ENCODE measurements around the gene C4orf36.

C4orf36 gene

GRCh38 chr4:86910820-86911684 is 18.8 kb upstream of the C4orf36 start:
- no peak overlapping the region for H3K4me3 ChIP-seq (ENCODE audit: control insufficient read depth in 1 of 7, extremely low read depth in 1 of 7, insufficient read depth in 4 of 7, low read depth in 2 of 7, low read length in 6 of 7)
- ChIA-PET CTCF (interaction anchor here (0.9 to 6.5 kb wide), 4 partner anchors 10 to 413 kb away, joined by 3 to 51 read pairs (median 13); no protein-coding TSS in a partner anchor), POLR2A (interaction anchor here (0.8 kb wide), 1 partner anchor 20 kb away, joined by 6 read pairs; no protein-coding TSS in a partner anchor)
- no peak overlapping the region for H3K27ac ChIP-seq (ENCODE audit: insufficient read depth in 1 of 2, low read depth in 1 of 2, low read length in 2 of 2, poor library complexity in 1 of 2, severe bottlenecking in 2 of 2)
- 33% methylated on average over 1 of the region's 7 CpGs for WGBS (ENCODE audit: insufficient coverage)
- H3K27me3 ChIP-seq (replicated peaks in 2 of 5; ENCODE audit: control insufficient read depth in 4 of 5, insufficient read depth in 5 of 5, low read length in 4 of 5): no peaks in the 10 kb centered on the region
- H3K4me1 ChIP-seq (ENCODE audit: control extremely low read depth in 1 of 4, control insufficient read depth in 4 of 4, insufficient read depth in 4 of 4, low read length in 3 of 4): peaks cover 3 to 44% (median 33%) of the 10 kb centered on the region in 4 experiments
- no peaks in the 10 kb centered on the region for H3K9me3 ChIP-seq (ENCODE audit: control extremely low read depth in 1 of 5, control insufficient read depth in 4 of 5, insufficient read depth in 2 of 5, low read depth in 1 of 5, low read length in 4 of 5)
- no peaks in the 10 kb centered on the region for H3K36me3 ChIP-seq (ENCODE audit: control insufficient read depth in 4 of 4, insufficient read depth in 4 of 4, low read length in 3 of 4)
- DNase-seq: peak in 2 of 3 donors; percentile 61 to 68

GRCh38 chr4:86910369-86910768 is 18.1 kb upstream of the C4orf36 start:
- no peak overlapping the region for H3K27ac ChIP-seq (ENCODE audit: insufficient read depth in 1 of 2, low read depth in 1 of 2, low read length in 2 of 2, poor library complexity in 1 of 2, severe bottlenecking in 2 of 2)
- no peaks in the 10 kb centered on the region for H3K36me3 ChIP-seq (ENCODE audit: control insufficient read depth in 4 of 4, insufficient read depth in 4 of 4, low read length in 3 of 4)
- no peaks in the 10 kb centered on the region for H3K27me3 ChIP-seq (replicated peaks in 2 of 5; ENCODE audit: control insufficient read depth in 4 of 5, insufficient read depth in 5 of 5, low read length in 4 of 5)
- ChIA-PET POLR2A (interaction anchor here (0.8 kb wide), 1 partner anchor 19 kb away, joined by 6 read pairs; no protein-coding TSS in a partner anchor), CTCF (interaction anchor here (3.1 to 6.5 kb wide), 3 partner anchors 10 to 182 kb away, joined by 11 to 51 read pairs (median 15); no protein-coding TSS in a partner anchor)
- H3K4me1 ChIP-seq (ENCODE audit: control extremely low read depth in 1 of 4, control insufficient read depth in 4 of 4, insufficient read depth in 4 of 4, low read length in 3 of 4): peaks cover 3 to 44% (median 33%) of the 10 kb centered on the region in 4 experiments
- peak overlapping the region in 2 of 7 experiments; percentile 63 to 72 for H3K4me3 ChIP-seq (ENCODE audit: control insufficient read depth in 1 of 7, extremely low read depth in 1 of 7, insufficient read depth in 4 of 7, low read depth in 2 of 7, low read length in 6 of 7)
- DNase-seq: no peak
- WGBS (ENCODE audit: insufficient coverage): 29% methylated on average over 3 of the region's 5 CpGs
- no peaks in the 10 kb centered on the region for H3K9me3 ChIP-seq (ENCODE audit: control extremely low read depth in 1 of 5, control insufficient read depth in 4 of 5, insufficient read depth in 2 of 5, low read depth in 1 of 5, low read length in 4 of 5)

- 100% methylated on average over 1 of the region's 8 CpGs for WGBS (ENCODE audit: insufficient coverage)
- CTCF ChIA-PET: interaction anchor here (0.8 to 6.5 kb wide), 5 partner anchors 9 to 183 kb away, joined by 3 to 51 read pairs (median 11); no protein-coding TSS in a partner anchor
- no peaks in the 10 kb centered on the region for H3K9me3 ChIP-seq (ENCODE audit: control extremely low read depth in 1 of 5, control insufficient read depth in 4 of 5, insufficient read depth in 2 of 5, low read depth in 1 of 5, low read length in 4 of 5)
- DNase-seq: peak; percentile 59 to 74 (median 67)
- H3K4me3 ChIP-seq (ENCODE audit: control insufficient read depth in 1 of 7, extremely low read depth in 1 of 7, insufficient read depth in 4 of 7, low read depth in 2 of 7, low read length in 6 of 7): peak overlapping the region in 4 of 7 experiments; percentile 4 to 72 (median 42)
- POLR2A ChIA-PET: interaction anchor here (0.6 kb wide), 1 partner anchor 552 kb away, joined by 3 read pairs; no protein-coding TSS in a partner anchor
- no peaks in the 10 kb centered on the region for H3K27me3 ChIP-seq (replicated peaks in 2 of 5; ENCODE audit: control insufficient read depth in 4 of 5, insufficient read depth in 5 of 5, low read length in 4 of 5)
- no peaks in the 10 kb centered on the region for H3K36me3 ChIP-seq (ENCODE audit: control insufficient read depth in 4 of 4, insufficient read depth in 4 of 4, low read length in 3 of 4)
- no peak overlapping the region for H3K27ac ChIP-seq (ENCODE audit: insufficient read depth in 1 of 2, low read depth in 1 of 2, low read length in 2 of 2, poor library complexity in 1 of 2, severe bottlenecking in 2 of 2)
- H3K4me1 ChIP-seq (ENCODE audit: control extremely low read depth in 1 of 4, control insufficient read depth in 4 of 4, insufficient read depth in 4 of 4, low read length in 3 of 4): peaks cover 3 to 44% (median 33%) of the 10 kb centered on the region in 4 experiments
Observed at GRCh38 chr4:86909546-86910295, 17.5 kb upstream of the C4orf36 start.

GRCh38 chr4:86908251-86908657 is 16.0 kb upstream of the C4orf36 start:
- H3K4me1 ChIP-seq (ENCODE audit: control extremely low read depth in 1 of 4, control insufficient read depth in 4 of 4, insufficient read depth in 4 of 4, low read length in 3 of 4): peaks cover 3 to 48% (median 33%) of the 10 kb centered on the region in 4 experiments
- H3K36me3 ChIP-seq (ENCODE audit: control insufficient read depth in 4 of 4, insufficient read depth in 4 of 4, low read length in 3 of 4): no peaks in the 10 kb centered on the region
- POLR2A ChIA-PET: interaction anchor here (0.7 kb wide), 1 partner anchor 37 kb away, joined by 3 read pairs; no protein-coding TSS in a partner anchor
- WGBS (ENCODE audit: insufficient coverage): no CpG with 5 or more reads among the region's 2 CpGs
- CTCF ChIA-PET: interaction anchor here (1.0 to 1.8 kb wide), 2 partner anchors 11 to 28 kb away, joined by 4 to 5 read pairs; no protein-coding TSS in a partner anchor
- peak; percentile 63 to 89 (median 85) for DNase-seq
- no peaks in the 10 kb centered on the region for H3K27me3 ChIP-seq (replicated peaks in 2 of 5; ENCODE audit: control insufficient read depth in 4 of 5, insufficient read depth in 5 of 5, low read length in 4 of 5)
- peak overlapping the region in 6 of 7 experiments; percentile 11 to 69 (median 44) for H3K4me3 ChIP-seq (ENCODE audit: control insufficient read depth in 1 of 7, extremely low read depth in 1 of 7, insufficient read depth in 4 of 7, low read depth in 2 of 7, low read length in 6 of 7)
- H3K9me3 ChIP-seq (ENCODE audit: control extremely low read depth in 1 of 5, control insufficient read depth in 4 of 5, insufficient read depth in 2 of 5, low read depth in 1 of 5, low read length in 4 of 5): no peaks in the 10 kb centered on the region
- H3K27ac ChIP-seq (ENCODE audit: insufficient read depth in 1 of 2, low read depth in 1 of 2, low read length in 2 of 2, poor library complexity in 1 of 2, severe bottlenecking in 2 of 2): peak overlapping the region in 1 of 2 experiments; percentile 62

- WGBS (ENCODE audit: insufficient coverage): no CpG with 5 or more reads among the region's 3 CpGs
- H3K4me3 ChIP-seq (ENCODE audit: control insufficient read depth in 1 of 7, extremely low read depth in 1 of 7, insufficient read depth in 4 of 7, low read depth in 2 of 7, low read length in 6 of 7): no peak overlapping the region
- no peaks in the 10 kb centered on the region for H3K36me3 ChIP-seq (ENCODE audit: control insufficient read depth in 4 of 4, insufficient read depth in 4 of 4, low read length in 3 of 4)
- H3K4me1 ChIP-seq (ENCODE audit: control extremely low read depth in 1 of 4, control insufficient read depth in 4 of 4, insufficient read depth in 4 of 4, low read length in 3 of 4): peaks cover 0 to 5% (median 0%) of the 10 kb centered on the region in 4 experiments
- no peaks in the 10 kb centered on the region for H3K9me3 ChIP-seq (ENCODE audit: control extremely low read depth in 1 of 5, control insufficient read depth in 4 of 5, insufficient read depth in 2 of 5, low read depth in 1 of 5, low read length in 4 of 5)
- no peak for DNase-seq
- ChIA-PET POLR2A (no interaction called here), CTCF (interaction anchor here (1.0 to 4.2 kb wide), 6 partner anchors 9 to 406 kb away, joined by 4 to 15 read pairs (median 8); no protein-coding TSS in a partner anchor)
- H3K27ac ChIP-seq (ENCODE audit: insufficient read depth in 1 of 2, low read depth in 1 of 2, low read length in 2 of 2, poor library complexity in 1 of 2, severe bottlenecking in 2 of 2): no peak overlapping the region
- H3K27me3 ChIP-seq (replicated peaks in 2 of 5; ENCODE audit: control insufficient read depth in 4 of 5, insufficient read depth in 5 of 5, low read length in 4 of 5): no peaks in the 10 kb centered on the region
Observed at GRCh38 chr4:86901864-86902263, 9.6 kb upstream of the C4orf36 start.

GRCh38 chr4:86898562-86898961 is 6.3 kb upstream of the C4orf36 start:
- ChIA-PET POLR2A (no interaction called here), CTCF (interaction anchor here (1.0 to 4.2 kb wide), 4 partner anchors 12 to 401 kb away, joined by 4 to 31 read pairs (median 13); no protein-coding TSS in a partner anchor)
- H3K27me3 ChIP-seq (replicated peaks in 2 of 5; ENCODE audit: control insufficient read depth in 4 of 5, insufficient read depth in 5 of 5, low read length in 4 of 5): no peaks in the 10 kb centered on the region
- H3K4me3 ChIP-seq (ENCODE audit: control insufficient read depth in 1 of 7, extremely low read depth in 1 of 7, insufficient read depth in 4 of 7, low read depth in 2 of 7, low read length in 6 of 7): no peak overlapping the region
- peak in 1 of 3 donors; percentile 33 for DNase-seq
- no peaks in the 10 kb centered on the region for H3K9me3 ChIP-seq (ENCODE audit: control extremely low read depth in 1 of 5, control insufficient read depth in 4 of 5, insufficient read depth in 2 of 5, low read depth in 1 of 5, low read length in 4 of 5)
- WGBS (ENCODE audit: insufficient coverage): 80% methylated on average over 3 of the region's 4 CpGs
- no peak overlapping the region for H3K27ac ChIP-seq (ENCODE audit: insufficient read depth in 1 of 2, low read depth in 1 of 2, low read length in 2 of 2, poor library complexity in 1 of 2, severe bottlenecking in 2 of 2)
- no peaks in the 10 kb centered on the region for H3K4me1 ChIP-seq (ENCODE audit: control extremely low read depth in 1 of 4, control insufficient read depth in 4 of 4, insufficient read depth in 4 of 4, low read length in 3 of 4)
- no peaks in the 10 kb centered on the region for H3K36me3 ChIP-seq (ENCODE audit: control insufficient read depth in 4 of 4, insufficient read depth in 4 of 4, low read length in 3 of 4)

All from common myeloid progenitor, CD34-positive (primary cell).